Bronchial epithelial cell (primary cell): ENCODE results near the gene CAPN1. TPM values are rescaled to one million over a fixed set of nuclear protein-coding genes. Genes with fewer than 3 reads are reported as not detected.

Source experiments
- DNase-seq: peaks from one replicate; pipeline ENCODE4 v3.0.0-alpha.2; 2010; ENCODE audit warnings: low read depth
- FAIRE-seq: peaks from 2 replicates; lab custom pipeline; 2011; peaks lifted over from hg19 to GRCh38; lab: Jason Lieb, UNC
- H3K27me3 ChIP-seq: 2 replicates; pipeline ENCODE4 v1.5.1; 2011; ENCODE audit warnings: low read length; ENCODE audit not compliant: control insufficient read depth, insufficient read depth
- H3K36me3 ChIP-seq: 2 replicates; pipeline ENCODE4 v1.5.1; 2011; ENCODE audit warnings: low read length; ENCODE audit not compliant: control insufficient read depth, insufficient read depth
- H3K4me3 ChIP-seq: 2 replicates; pipeline ENCODE4 v1.5.1; 2011; ENCODE audit warnings: mild to moderate bottlenecking, low read depth, low read length, control low read depth
- total RNA-seq: library from RNA; depleted of rRNA; stranded (reverse); fragments of >200 nt; gene quantifications from 2 replicates; pipeline ENCODE4 v1.2.1, GENCODE V29; 2014
- TF ChIP-seq, protein P1 (sequence below): IDR thresholded peaks from 2 replicates; pipeline ENCODE4 v1.5.1; 2011; ENCODE audit warnings: mild to moderate bottlenecking, moderate library complexity, low read length, control low read depth, inconsistent platforms; ENCODE audit not compliant: insufficient read depth, severe bottlenecking

Gene CAPN1
- total RNA-seq, 1 donor from 2014 or later, result 136 TPM

DNA sequence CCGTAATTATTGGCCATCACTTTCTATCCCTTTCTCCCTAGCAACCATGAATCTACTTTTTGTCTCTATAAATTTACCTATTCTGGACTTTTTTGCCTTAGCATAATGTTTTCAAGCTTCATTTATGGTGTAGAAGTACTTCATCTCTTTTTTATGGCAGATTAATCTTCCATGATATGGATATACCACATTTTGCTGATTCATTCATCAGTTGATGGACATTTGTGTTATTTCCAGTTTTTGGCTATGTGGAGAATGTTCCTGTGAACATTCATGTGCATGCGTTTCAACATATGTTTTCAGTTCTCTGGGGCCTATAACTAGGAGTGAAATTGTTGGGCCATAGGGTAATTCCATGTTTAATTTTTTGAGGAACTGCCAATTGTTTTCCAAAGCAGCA lies 12.8 kb downstream of the CAPN1 start:
- peaks cover 21% of the 10 kb centered on the region for H3K36me3 ChIP-seq
- H3K27me3 ChIP-seq, result no peaks in the 10 kb centered on the region
- no peak overlapping the region for H3K4me3 ChIP-seq
- DNase-seq (no peak), FAIRE-seq (no peak)
- TF ChIP-seq, protein P1, sequence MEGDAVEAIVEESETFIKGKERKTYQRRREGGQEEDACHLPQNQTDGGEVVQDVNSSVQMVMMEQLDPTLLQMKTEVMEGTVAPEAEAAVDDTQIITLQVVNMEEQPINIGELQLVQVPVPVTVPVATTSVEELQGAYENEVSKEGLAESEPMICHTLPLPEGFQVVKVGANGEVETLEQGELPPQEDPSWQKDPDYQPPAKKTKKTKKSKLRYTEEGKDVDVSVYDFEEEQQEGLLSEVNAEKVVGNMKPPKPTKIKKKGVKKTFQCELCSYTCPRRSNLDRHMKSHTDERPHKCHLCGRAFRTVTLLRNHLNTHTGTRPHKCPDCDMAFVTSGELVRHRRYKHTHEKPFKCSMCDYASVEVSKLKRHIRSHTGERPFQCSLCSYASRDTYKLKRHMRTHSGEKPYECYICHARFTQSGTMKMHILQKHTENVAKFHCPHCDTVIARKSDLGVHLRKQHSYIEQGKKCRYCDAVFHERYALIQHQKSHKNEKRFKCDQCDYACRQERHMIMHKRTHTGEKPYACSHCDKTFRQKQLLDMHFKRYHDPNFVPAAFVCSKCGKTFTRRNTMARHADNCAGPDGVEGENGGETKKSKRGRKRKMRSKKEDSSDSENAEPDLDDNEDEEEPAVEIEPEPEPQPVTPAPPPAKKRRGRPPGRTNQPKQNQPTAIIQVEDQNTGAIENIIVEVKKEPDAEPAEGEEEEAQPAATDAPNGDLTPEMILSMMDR, result no peak

DNA sequence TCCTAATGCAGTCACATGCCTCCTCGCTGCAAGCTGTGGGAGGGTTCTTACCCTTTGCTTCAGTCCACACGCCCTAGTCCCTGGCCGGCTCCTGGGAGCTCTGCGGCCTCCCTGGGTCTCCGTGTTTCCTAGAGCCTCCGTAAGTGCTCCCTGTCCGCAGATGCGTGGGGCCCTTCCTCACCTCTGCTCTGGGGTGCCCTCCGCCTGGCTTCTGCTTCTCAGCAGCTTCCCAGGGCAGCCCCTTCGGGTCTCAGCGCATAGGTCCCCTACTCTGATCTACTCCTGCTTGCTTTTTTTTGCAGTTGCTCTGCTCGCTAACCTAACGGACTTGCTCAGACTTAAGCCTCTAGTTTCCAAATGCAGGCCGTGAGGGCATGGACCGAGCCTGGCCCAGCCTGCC lies 22.4 kb downstream of the CAPN1 start:
- TF ChIP-seq, protein P1, result no peak
- Histone ChIP-seq H3K27me3 (no peaks in the 10 kb centered on the region), H3K36me3 (peaks cover 46% of the 10 kb centered on the region), H3K4me3 (no peak overlapping the region)
- FAIRE-seq (no peak), DNase-seq (no peak)

DNA sequence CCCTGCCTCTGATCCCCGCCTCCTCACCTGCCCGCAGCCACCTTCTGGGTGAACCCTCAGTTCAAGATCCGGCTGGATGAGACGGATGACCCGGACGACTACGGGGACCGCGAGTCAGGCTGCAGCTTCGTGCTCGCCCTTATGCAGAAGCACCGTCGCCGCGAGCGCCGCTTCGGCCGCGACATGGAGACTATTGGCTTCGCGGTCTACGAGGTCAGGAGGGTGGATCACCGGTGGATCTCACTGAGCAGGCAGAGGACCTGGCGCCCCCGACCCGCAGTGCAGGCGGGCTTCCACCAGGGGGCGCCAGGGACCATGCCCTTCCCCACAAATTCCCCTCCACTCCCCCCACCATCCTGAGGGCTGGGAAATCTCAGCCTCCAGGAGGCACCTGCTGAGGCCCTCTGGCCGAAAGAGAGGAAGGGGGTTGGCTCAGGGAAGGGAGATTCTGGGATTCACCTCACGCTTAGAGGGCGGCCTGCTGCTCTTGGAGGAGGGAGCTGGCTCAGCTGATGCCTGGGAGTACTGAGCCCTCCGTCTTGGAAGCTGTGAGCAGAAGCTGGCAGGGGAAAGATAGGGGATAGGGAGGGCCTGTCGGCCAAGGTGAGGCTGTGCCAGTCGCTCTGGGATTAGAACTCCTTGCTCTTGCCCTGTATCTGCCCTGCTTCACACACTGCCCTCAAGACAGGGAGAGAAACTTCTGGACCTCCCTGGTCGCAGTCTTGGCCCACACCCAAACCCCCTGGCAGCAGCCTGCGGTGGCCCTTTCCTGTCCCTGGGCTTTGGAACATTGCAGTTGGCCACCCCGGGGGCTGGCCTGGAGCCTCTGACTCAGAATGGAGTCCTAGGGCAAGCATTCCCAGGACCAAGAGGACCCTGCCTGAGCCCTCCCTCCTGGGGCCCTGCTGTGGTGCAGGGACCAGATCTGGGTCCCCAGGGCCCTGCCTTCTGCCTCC lies 23.2 kb downstream of the CAPN1 start:
- Histone ChIP-seq H3K4me3 (no peak overlapping the region), H3K27me3 (no peaks in the 10 kb centered on the region), H3K36me3 (peaks cover 49% of the 10 kb centered on the region)
- TF ChIP-seq, protein P1, result peak; percentile 92
- FAIRE-seq, result no peak
- no peak for DNase-seq

DNA sequence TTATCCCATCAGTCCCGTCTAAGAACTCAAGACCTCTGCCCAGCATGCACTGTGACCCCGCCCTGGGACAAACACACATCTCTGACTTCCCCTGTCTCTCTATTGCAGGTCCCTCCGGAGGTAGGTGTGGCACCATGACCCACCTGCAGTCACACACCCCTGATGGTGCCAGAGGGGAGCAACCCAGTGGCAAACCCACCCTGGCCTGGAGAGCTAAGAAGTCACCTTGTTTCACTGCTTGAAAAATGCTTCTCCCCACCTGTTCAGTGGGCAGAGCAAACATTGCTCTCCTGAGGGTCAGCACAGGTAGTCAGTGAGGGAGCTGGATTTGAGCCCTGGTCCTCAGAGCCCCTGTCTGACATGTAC lies 23.9 kb downstream of the CAPN1 start:
- Histone ChIP-seq H3K27me3 (no peaks in the 10 kb centered on the region), H3K36me3 (peaks cover 54% of the 10 kb centered on the region), H3K4me3 (no peak overlapping the region)
- DNase-seq, result no peak
- no peak for FAIRE-seq
- TF ChIP-seq, protein P1, result no peak

DNA sequence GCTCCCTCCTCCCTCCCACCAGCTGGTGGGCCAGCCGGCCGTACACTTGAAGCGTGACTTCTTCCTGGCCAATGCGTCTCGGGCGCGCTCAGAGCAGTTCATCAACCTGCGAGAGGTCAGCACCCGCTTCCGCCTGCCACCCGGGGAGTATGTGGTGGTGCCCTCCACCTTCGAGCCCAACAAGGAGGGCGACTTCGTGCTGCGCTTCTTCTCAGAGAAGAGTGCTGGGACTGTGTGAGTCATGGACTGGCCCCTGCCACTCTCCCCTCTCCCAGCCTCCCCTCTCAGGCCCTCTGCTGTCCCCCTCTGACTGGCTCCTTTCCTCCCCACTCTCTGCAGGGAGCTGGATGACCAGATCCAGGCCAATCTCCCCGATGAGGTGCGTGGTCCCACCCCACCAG lies 24.7 kb downstream of the CAPN1 start:
- DNase-seq (no peak), FAIRE-seq (no peak)
- no peaks in the 10 kb centered on the region for H3K27me3 ChIP-seq
- H3K36me3 ChIP-seq, result peaks cover 59% of the 10 kb centered on the region
- TF ChIP-seq, protein P1, result no peak
- no peak overlapping the region for H3K4me3 ChIP-seq
